Thyroid gland (tissue), 4 donors: ENCODE measurements around the gene LRP10. TPM values are rescaled to one million over a fixed set of nuclear protein-coding genes. Genes with fewer than 3 reads are reported as not detected.

Experiments used
- DNase-seq, 2 donors: peaks; one replicate each; pipeline ENCODE4 v3.0.0-alpha.2; 2019
- H3K27ac ChIP-seq, 3 donors: fragments of 200-600 bp; sonication (generic); 1 replicate in 2 of 3; 2 replicates in 1 of 3; pipeline ENCODE4 v1.5.1; 2016 to 2019; ENCODE audit warnings: mild to moderate bottlenecking in 1 of 3, moderate library complexity in 1 of 3
- H3K27me3 ChIP-seq: fragments of 200-600 bp; sonication (generic); one replicate; pipeline ENCODE4 v1.5.1; 2019
- H3K36me3 ChIP-seq, 2 donors: fragments of 200-600 bp; sonication (generic); one replicate each; pipeline ENCODE4 v1.5.1; 2016 to 2019
- H3K4me1 ChIP-seq, 2 donors: fragments of 200-600 bp; sonication (generic); one replicate each; pipeline ENCODE4 v1.5.1; 2017 to 2019
- H3K4me3 ChIP-seq, 3 donors: fragments of 200-600 bp; sonication (generic); replicated peaks in 1 of 3; 1 replicate in 2 of 3; 2 replicates in 1 of 3; pipeline ENCODE4 v1.5.1; 2016; ENCODE audit warnings: mild to moderate bottlenecking in 1 of 3
- H3K9me3 ChIP-seq: fragments of 200-600 bp; sonication (generic); one replicate; pipeline ENCODE4 v1.5.1; 2017
- CTCF ChIP-seq, 6 experiments: fragments of 200-600 bp in 3 of 6; fragments of 450-650 bp in 3 of 6; sonication (generic) in 3 of 6; IDR thresholded peaks; one replicate each; pipeline ENCODE4 v1.5.1; 2016 to 2019; ENCODE audit warnings: antibody characterized with exemption in 6 of 6, mild to moderate bottlenecking in 2 of 6, inconsistent platforms in 1 of 6, moderate library complexity in 1 of 6
- POLR2A ChIP-seq, 2 donors: fragments of 450-650 bp; IDR thresholded peaks; one replicate each; pipeline ENCODE4 v1.6.1; 2017; ENCODE audit warnings: antibody characterized with exemption in 2 of 2, mild to moderate bottlenecking in 2 of 2, moderate library complexity in 1 of 2
- WGBS, 2 donors: methylation state at CpG; one replicate each; pipeline ENCODE4 v1.1.5; 2017; 5-methylcytosine and 5-hydroxymethylcytosine counted together
- intact Hi-C: fragments of 100-400 bp; cut with DNase I; formaldehyde crosslinking; loops from one replicate; pipeline ENCODE4 v1.15.1; 2023
- total RNA-seq, 4 donors: library from RNA; depleted of rRNA; stranded (reverse); fragments of >200 nt; gene quantifications; one replicate each; pipeline ENCODE4 v1.2.3, GENCODE V29; 2016

The LRP10 gene
- total RNA-seq, 4 donors from 2014 or later = 107 to 143 (median 121) TPM

GRCh38 chr14:22844221-22845102, 27.1 kb upstream of the LRP10 start:
- Histone ChIP-seq H3K9me3 (no peaks in the 10 kb centered on the region), H3K27me3 (no peaks in the 10 kb centered on the region), H3K4me3 (no peak overlapping the region), H3K36me3 (peaks cover 49 to 58% of the 10 kb centered on the region in 2 donors), H3K4me1 (peaks cover 0 to 24% of the 10 kb centered on the region in 2 donors), H3K27ac (no peak overlapping the region)
- TF ChIP-seq CTCF (IDR thresholded peaks at IDR 0.05) (no peak), POLR2A (IDR thresholded peaks at IDR 0.05) (no peak)
- DNase-seq = no peak
- 93% methylated on average over 17 to 22 of the region's 22 CpGs for WGBS, 2 donors
- intact Hi-C loops = loop anchor here (10.0 kb wide), 1 partner anchor 190 kb away; no protein-coding TSS in a partner anchor

- H3K36me3 ChIP-seq = peaks cover 49 to 58% of the 10 kb centered on the region in 2 donors
- TF ChIP-seq POLR2A (IDR thresholded peaks at IDR 0.05) (no peak), CTCF (IDR thresholded peaks at IDR 0.05) (no peak)
- H3K9me3 ChIP-seq = no peaks in the 10 kb centered on the region
- intact Hi-C loops = loop anchor here (10.0 kb wide), 1 partner anchor 190 kb away; no protein-coding TSS in a partner anchor
- H3K4me1 ChIP-seq = peaks cover 0 to 30% of the 10 kb centered on the region in 2 donors
- H3K27ac ChIP-seq = no peak overlapping the region
- no peak overlapping the region for H3K4me3 ChIP-seq
- WGBS, 2 donors = 89 to 97% methylated on average over 9 of the region's 9 CpGs
- no peak for DNase-seq
- no peaks in the 10 kb centered on the region for H3K27me3 ChIP-seq
Measured at GRCh38 chr14:22845103-22845394, 26.5 kb upstream of the LRP10 start.

GRCh38 chr14:22845821-22846625, 25.5 kb upstream of the LRP10 start:
- Histone ChIP-seq H3K4me1 (peaks cover 0 to 37% of the 10 kb centered on the region in 2 donors), H3K27me3 (no peaks in the 10 kb centered on the region), H3K9me3 (no peaks in the 10 kb centered on the region), H3K36me3 (peaks cover 49 to 58% of the 10 kb centered on the region in 2 donors), H3K4me3 (no peak overlapping the region), H3K27ac (peak overlapping the region in 1 of 3 donors; percentile 56)
- 88 to 90% methylated on average over 26 of the region's 26 CpGs for WGBS, 2 donors
- intact Hi-C loops = loop anchor here (10.0 kb wide), 1 partner anchor 191 kb away; no protein-coding TSS in a partner anchor
- DNase-seq = no peak
- TF ChIP-seq CTCF (IDR thresholded peaks at IDR 0.05) (no peak), POLR2A (IDR thresholded peaks at IDR 0.05) (no peak)

DNA sequence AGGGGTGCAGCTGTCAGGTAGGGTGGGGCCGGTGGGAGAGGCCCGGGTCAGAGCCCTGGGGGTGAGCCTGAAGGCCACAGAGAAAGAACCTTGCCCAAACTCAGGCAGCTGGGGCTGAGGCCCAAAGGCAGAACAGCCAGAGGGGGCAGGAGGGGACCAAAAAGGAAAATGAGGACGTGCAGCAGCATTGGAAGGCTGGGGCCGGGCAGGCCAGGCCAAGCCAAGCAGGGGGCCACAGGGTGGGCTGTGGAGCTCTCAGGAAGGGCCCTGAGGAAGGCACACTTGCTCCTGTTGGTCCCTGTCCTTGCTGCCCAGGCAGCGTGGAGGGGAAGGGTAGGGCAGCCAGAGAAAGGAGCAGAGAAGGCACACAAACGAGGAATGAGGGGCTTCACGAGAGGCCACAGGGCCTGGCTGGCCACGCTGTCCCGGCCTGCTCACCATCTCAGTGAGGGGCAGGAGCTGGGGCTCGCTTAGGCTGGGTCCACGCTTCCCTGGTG, 24.7 kb upstream of the LRP10 start:
- intact Hi-C loops = loop anchor here (10.0 kb wide), 1 partner anchor 192 kb away; no protein-coding TSS in a partner anchor
- H3K27ac ChIP-seq = peak overlapping the region in 2 of 3 donors; percentile 33 to 56
- H3K27me3 ChIP-seq = no peaks in the 10 kb centered on the region
- H3K9me3 ChIP-seq = no peaks in the 10 kb centered on the region
- TF ChIP-seq POLR2A (IDR thresholded peaks at IDR 0.05) (no peak), CTCF (IDR thresholded peaks at IDR 0.05) (no peak)
- H3K4me1 ChIP-seq = peaks cover 0 to 40% of the 10 kb centered on the region in 2 donors
- 82 to 83% methylated on average over 10 to 11 of the region's 11 CpGs for WGBS, 2 donors
- H3K4me3 ChIP-seq = no peak overlapping the region
- H3K36me3 ChIP-seq = peaks cover 42 to 49% of the 10 kb centered on the region in 2 donors
- no peak for DNase-seq
